H9 (cell line): Measurements from ENCODE around the gene KLF17. TPM values are rescaled to one million over a fixed set of nuclear protein-coding genes. Genes with fewer than 3 reads are reported as not detected.

Source experiments
- DNase-seq: peaks from one replicate; pipeline ENCODE4 v3.0.0-alpha.2; 2017
- H2AFZ ChIP-seq: one replicate; pipeline ENCODE4 v1.6.1; 2013; ENCODE audit warnings: mild to moderate bottlenecking, low read length, control low read depth, moderate library complexity
- H2AK5ac ChIP-seq: 2 replicates; pipeline ENCODE4 v1.6.1; 2013; ENCODE audit warnings: low read length, control low read depth, mixed read lengths; ENCODE audit not compliant: insufficient read length
- H2BK120ac ChIP-seq: one replicate; pipeline ENCODE4 v1.6.1; 2013; ENCODE audit warnings: low read depth, mild to moderate bottlenecking, low read length, control low read depth, inconsistent platforms; ENCODE audit not compliant: poor library complexity, severe bottlenecking
- H2BK12ac ChIP-seq: 2 replicates; pipeline ENCODE4 v1.6.1; 2013; ENCODE audit warnings: low read length, control low read depth, mixed read lengths, low read depth; ENCODE audit not compliant: insufficient read length
- H2BK15ac ChIP-seq: 2 replicates; pipeline ENCODE4 v1.6.1; 2013; ENCODE audit warnings: low read depth, low read length, control low read depth
- H2BK20ac ChIP-seq: one replicate; pipeline ENCODE4 v1.6.1; 2013; ENCODE audit warnings: low read depth, mild to moderate bottlenecking, low read length, control low read depth, inconsistent platforms; ENCODE audit not compliant: poor library complexity, severe bottlenecking
- H2BK5ac ChIP-seq: 2 replicates; pipeline ENCODE4 v1.6.1; 2013; ENCODE audit warnings: low read length, control low read depth, mixed read lengths; ENCODE audit not compliant: insufficient read length
- H3K14ac ChIP-seq: 2 replicates; pipeline ENCODE4 v1.6.1; 2013; ENCODE audit warnings: low read length, control low read depth; ENCODE audit not compliant: insufficient read depth
- H3K18ac ChIP-seq: 2 replicates; pipeline ENCODE4 v1.6.1; 2013; ENCODE audit warnings: low read depth, mild to moderate bottlenecking, mixed read lengths, low read length, control low read depth; ENCODE audit not compliant: insufficient read length
- H3K23ac ChIP-seq: 2 replicates; pipeline ENCODE4 v1.6.1; 2013; ENCODE audit warnings: low read length, control low read depth, mixed read lengths, low read depth; ENCODE audit not compliant: insufficient read length
- H3K23me2 ChIP-seq: 2 replicates; pipeline ENCODE4 v1.6.1; 2013; ENCODE audit warnings: low read depth, mild to moderate bottlenecking, mixed read lengths, low read length, control low read depth; ENCODE audit not compliant: insufficient read length, poor library complexity, severe bottlenecking
- H3K27ac ChIP-seq: 2 replicates; pipeline ENCODE4 v1.5.1; 2013; ENCODE audit warnings: low read length, control low read depth, mixed read lengths, low read depth; ENCODE audit not compliant: insufficient read length
- H3K27me3 ChIP-seq: 2 replicates; pipeline ENCODE4 v1.6.1; 2013; ENCODE audit warnings: low read length, control low read depth, inconsistent platforms; ENCODE audit not compliant: insufficient read depth
- H3K4ac ChIP-seq: 2 replicates; pipeline ENCODE4 v1.6.1; 2013; ENCODE audit warnings: low read depth, mild to moderate bottlenecking, control low read depth, inconsistent platforms, low read length, moderate library complexity
- H3K4me1 ChIP-seq: 2 replicates; pipeline ENCODE4 v1.6.1; 2013; ENCODE audit warnings: low read length, control low read depth, inconsistent platforms; ENCODE audit not compliant: insufficient read depth
- H3K4me2 ChIP-seq: 2 replicates; pipeline ENCODE4 v1.6.1; 2013; ENCODE audit warnings: low read length, control low read depth, mixed read lengths; ENCODE audit not compliant: insufficient read length, insufficient read depth
- H3K56ac ChIP-seq: 2 replicates; pipeline ENCODE4 v1.6.1; 2013; ENCODE audit warnings: low read depth, mild to moderate bottlenecking, mixed read lengths, low read length, control low read depth; ENCODE audit not compliant: insufficient read length
- H3K79me1 ChIP-seq: 2 replicates; pipeline ENCODE4 v1.6.1; 2013; ENCODE audit warnings: low read depth, mild to moderate bottlenecking, moderate library complexity, low read length, control low read depth, inconsistent platforms; ENCODE audit not compliant: insufficient read depth, poor library complexity, severe bottlenecking
- H3K79me2 ChIP-seq: 2 replicates; pipeline ENCODE4 v1.6.1; 2013; ENCODE audit warnings: low read length, control low read depth, inconsistent platforms; ENCODE audit not compliant: insufficient read depth
- H3K9ac ChIP-seq: 2 replicates; pipeline ENCODE4 v1.6.1; 2013; ENCODE audit warnings: low read length, control low read depth, mixed read lengths; ENCODE audit not compliant: insufficient read length; ENCODE audit errors: extremely low read depth
- H3K9me3 ChIP-seq: one replicate; pipeline ENCODE4 v1.6.1; 2013; ENCODE audit warnings: low read depth, low read length, inconsistent platforms; ENCODE audit not compliant: control insufficient read depth
- H3T11ph ChIP-seq: one replicate; pipeline ENCODE4 v1.6.1; 2013; ENCODE audit warnings: mild to moderate bottlenecking, low read length, control low read depth, inconsistent platforms
- H4K20me1 ChIP-seq: one replicate; pipeline ENCODE4 v1.6.1; 2013; ENCODE audit not compliant: control insufficient read depth, insufficient read length, insufficient read depth
- H4K5ac ChIP-seq: 2 replicates; pipeline ENCODE4 v1.6.1; 2013; ENCODE audit warnings: low read depth, mild to moderate bottlenecking, mixed read lengths, low read length, control low read depth; ENCODE audit not compliant: insufficient read length
- H4K8ac ChIP-seq: replicated peaks from 2 replicates; pipeline ENCODE4 v1.6.1; 2013; ENCODE audit warnings: low read length, control low read depth, mixed read lengths, low read depth; ENCODE audit not compliant: insufficient read length
- H4K91ac ChIP-seq: 2 replicates; pipeline ENCODE4 v1.6.1; 2013; ENCODE audit warnings: low read depth, mild to moderate bottlenecking, moderate library complexity, mixed read lengths, low read length, control low read depth; ENCODE audit not compliant: insufficient read length
- H3K27ac Mint-ChIP-seq, 3 experiments: 2 replicates in 2 of 3; 3 replicates in 1 of 3; pipeline ENCODE4 v1.8.0; 2020 to 2021; ENCODE audit warnings: mixed read lengths in 3 of 3, mild to moderate bottlenecking in 1 of 3, moderate library complexity in 1 of 3
- H3K27me3 Mint-ChIP-seq: 2 replicates; pipeline ENCODE4 v1.8.0; 2021; ENCODE audit warnings: low read depth, mild to moderate bottlenecking, moderate library complexity, mixed read lengths
- H3K36me3 Mint-ChIP-seq, 3 experiments: 2 replicates in 2 of 3; 3 replicates in 1 of 3; pipeline ENCODE4 v1.8.0; 2020 to 2021; ENCODE audit warnings: low read depth in 3 of 3, mixed read lengths in 3 of 3; ENCODE audit not compliant: insufficient read depth in 1 of 3
- H3K4me1 Mint-ChIP-seq, 2 experiments: 2 replicates each; pipeline ENCODE4 v1.8.0; 2020; ENCODE audit warnings: mixed read lengths in 2 of 2
- H3K4me3 Mint-ChIP-seq, 2 experiments: 2 replicates in 1 of 2; 3 replicates in 1 of 2; pipeline ENCODE4 v1.8.0; 2020 to 2021; ENCODE audit warnings: mild to moderate bottlenecking in 2 of 2, mixed read lengths in 2 of 2, moderate library complexity in 1 of 2
- H3K9me3 Mint-ChIP-seq, 2 experiments: 2 replicates in 1 of 2; 3 replicates in 1 of 2; pipeline ENCODE4 v1.8.0; 2020; ENCODE audit warnings: mild to moderate bottlenecking in 2 of 2, mixed read lengths in 2 of 2, moderate library complexity in 1 of 2
- WGBS: extraction: QIAGEN DNeasy Blood & Tissue Kit; methylation state at CpG from one replicate; pipeline ENCODE4 v1.1.7; 2013; ENCODE audit warnings: missing lambda C conversion rate, low lambda C conversion rate, mixed read lengths; ENCODE audit not compliant: insufficient read length; ENCODE audit errors: extremely low coverage; 5-methylcytosine and 5-hydroxymethylcytosine counted together
- total RNA-seq: library from RNA; stranded (reverse); gene quantifications from 2 replicates; pipeline ENCODE4 v1.2.1, GENCODE V29; 2021
- TF ChIP-seq, protein P1 (sequence below): fragments of 200-600 bp; sonication (generic); conservative IDR thresholded peaks from 3 replicates; pipeline ENCODE4 v1.8.0; 2021; ENCODE audit warnings: antibody characterized with exemption, mild to moderate bottlenecking

KLF17 gene
- total RNA-seq, 1 experiment from 2014 or later, result 0.09 TPM

DNA sequence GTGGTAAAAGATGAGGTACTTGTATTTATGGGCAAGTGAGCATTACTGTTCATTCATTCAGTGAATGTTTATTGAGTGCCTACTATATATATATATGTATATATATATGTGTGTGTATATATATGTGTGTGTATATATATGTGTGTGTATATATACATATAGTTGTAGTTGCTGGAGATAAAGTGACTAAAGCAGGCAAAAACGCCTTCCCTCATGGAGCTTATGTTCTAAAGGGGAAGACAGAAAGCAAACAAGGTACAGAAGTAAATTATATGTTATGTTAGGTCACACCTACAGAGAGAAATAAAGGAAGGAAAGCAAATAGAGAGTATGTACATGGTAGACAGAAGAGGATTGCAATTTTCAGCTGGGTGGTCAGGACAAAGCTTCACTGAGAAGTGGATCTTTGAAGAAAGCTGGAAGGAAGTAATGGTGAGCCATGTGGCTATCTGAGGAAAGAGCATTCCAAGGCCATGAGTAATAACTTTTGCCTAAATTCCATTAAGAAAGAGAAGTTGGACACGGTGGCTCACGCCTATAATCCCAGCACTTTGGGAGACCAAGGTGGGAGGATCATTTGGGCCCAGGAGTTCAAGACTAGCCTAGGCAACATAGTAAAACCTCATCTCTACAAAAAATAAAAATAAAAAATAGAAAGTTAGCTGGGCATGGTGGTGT, 33.5 kb upstream of the KLF17 start:
- Histone ChIP-seq H2BK20ac (no peak overlapping the region), H3K23me2 (no peaks in the 10 kb centered on the region), H3K18ac (no peak overlapping the region), H3K9me3 (no peaks in the 10 kb centered on the region), H3K27ac (no peak overlapping the region), H2BK5ac (no peak overlapping the region), H2BK15ac (no peak overlapping the region), H3K79me1 (no peaks in the 10 kb centered on the region), H2BK120ac (no peak overlapping the region), H3K27me3 (no peaks in the 10 kb centered on the region), H4K5ac (no peak overlapping the region), H3K4me2 (no peak overlapping the region), H2AFZ (no peak overlapping the region), H4K91ac (no peak overlapping the region), H3K23ac (no peak overlapping the region), H3K4ac (no peak overlapping the region), H3K56ac (no peak overlapping the region), H3K9ac (no peak overlapping the region), H2BK12ac (no peak overlapping the region), H4K20me1 (no peaks in the 10 kb centered on the region), H2AK5ac (no peak overlapping the region), H3K14ac (no peak overlapping the region), H3K79me2 (no peaks in the 10 kb centered on the region), H3T11ph (no peak overlapping the region), H4K8ac (no peak overlapping the region), H3K4me1 (peaks cover 12% of the 10 kb centered on the region)
- Mint-ChIP-seq H3K4me3 (no peak overlapping the region), H3K36me3 (no peaks in the 10 kb centered on the region), H3K9me3 (no peaks in the 10 kb centered on the region), H3K27me3 (peaks cover 14% of the 10 kb centered on the region), H3K4me1 (peaks cover 20 to 25% of the 10 kb centered on the region in 2 experiments), H3K27ac (no peak overlapping the region)
- TF ChIP-seq, protein P1, sequence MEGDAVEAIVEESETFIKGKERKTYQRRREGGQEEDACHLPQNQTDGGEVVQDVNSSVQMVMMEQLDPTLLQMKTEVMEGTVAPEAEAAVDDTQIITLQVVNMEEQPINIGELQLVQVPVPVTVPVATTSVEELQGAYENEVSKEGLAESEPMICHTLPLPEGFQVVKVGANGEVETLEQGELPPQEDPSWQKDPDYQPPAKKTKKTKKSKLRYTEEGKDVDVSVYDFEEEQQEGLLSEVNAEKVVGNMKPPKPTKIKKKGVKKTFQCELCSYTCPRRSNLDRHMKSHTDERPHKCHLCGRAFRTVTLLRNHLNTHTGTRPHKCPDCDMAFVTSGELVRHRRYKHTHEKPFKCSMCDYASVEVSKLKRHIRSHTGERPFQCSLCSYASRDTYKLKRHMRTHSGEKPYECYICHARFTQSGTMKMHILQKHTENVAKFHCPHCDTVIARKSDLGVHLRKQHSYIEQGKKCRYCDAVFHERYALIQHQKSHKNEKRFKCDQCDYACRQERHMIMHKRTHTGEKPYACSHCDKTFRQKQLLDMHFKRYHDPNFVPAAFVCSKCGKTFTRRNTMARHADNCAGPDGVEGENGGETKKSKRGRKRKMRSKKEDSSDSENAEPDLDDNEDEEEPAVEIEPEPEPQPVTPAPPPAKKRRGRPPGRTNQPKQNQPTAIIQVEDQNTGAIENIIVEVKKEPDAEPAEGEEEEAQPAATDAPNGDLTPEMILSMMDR, result no peak
- no CpG with 5 or more reads among the region's 3 CpGs for WGBS
- no peak for DNase-seq
